ENCODE data around the gene KREMEN1. TPM values are rescaled to one million over a fixed set of nuclear protein-coding genes. Genes with fewer than 3 reads are reported as not detected.

The KREMEN1 gene
- total and polyA plus RNA-seq, 8 donors, result 5.4 to 34.5 (median 11.6) TPM

- 80 to 94% (median 85%) methylated on average over 5 of the region's 5 CpGs for WGBS, 5 donors
Observed at GRCh38 chr22:29125844-29126243, 53.0 kb downstream of the KREMEN1 start.

DNA sequence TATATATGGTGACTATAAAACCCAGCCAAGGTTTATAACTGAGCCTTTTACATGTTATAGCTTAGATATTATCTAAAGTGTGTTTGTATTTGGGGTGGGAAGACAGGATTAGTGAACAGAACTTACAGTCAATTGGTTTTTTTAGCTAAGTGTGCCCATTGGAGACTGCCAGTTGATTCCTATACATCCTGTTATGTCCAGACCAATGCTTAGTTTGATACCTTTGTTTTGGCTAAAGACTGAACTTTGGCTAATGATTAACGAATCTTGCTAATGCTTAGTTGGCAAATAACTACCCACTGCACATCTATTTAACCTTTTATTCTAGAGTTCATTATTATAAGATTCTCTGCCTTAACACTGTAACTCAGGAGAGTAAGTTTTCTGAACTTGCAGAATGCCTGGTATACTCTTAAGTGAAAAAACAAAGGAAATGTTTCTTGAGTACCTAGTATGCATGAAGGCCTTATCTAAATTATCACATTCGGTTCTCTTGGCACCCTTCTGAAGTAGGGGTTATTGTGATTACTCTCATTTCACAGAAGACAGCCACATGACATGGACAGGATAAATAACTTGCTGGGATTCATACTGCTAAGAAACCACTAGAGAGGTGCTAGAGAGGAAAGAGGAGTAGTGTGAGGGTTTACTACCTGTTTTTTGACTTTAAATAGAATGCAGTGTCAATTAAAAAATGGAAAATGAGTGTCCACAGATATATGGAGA, 54.0 kb downstream of the KREMEN1 start:
- H3K4me3 ChIP-seq, result no peak overlapping the region
- peak in 1 of 2 donors; percentile 38 for DNase-seq
- peaks cover 0 to 14% (median 13%) of the 10 kb centered on the region in 4 donors for H3K4me1 ChIP-seq
- intact Hi-C loops (cut with DNase I; ENCODE audit: low total_unique reads), result no loop called here
- H3K27me3 ChIP-seq, result no peaks in the 10 kb centered on the region
- no peaks in the 10 kb centered on the region for H3K9me3 ChIP-seq
- peaks cover 0 to 30% (median 13%) of the 10 kb centered on the region in 4 donors for H3K36me3 ChIP-seq
- no peak for TF ChIP-seq POLR2AphosphoS5 (IDR thresholded peaks at IDR 0.05)
- no peak for TF ChIP-seq EP300 (IDR thresholded peaks at IDR 0.05)
- TF ChIP-seq POLR2A (IDR thresholded peaks at IDR 0.05), result no peak
- no peak for TF ChIP-seq CTCF (IDR thresholded peaks at IDR 0.05)
- peak overlapping the region in 1 of 5 donors; percentile 30 for H3K27ac ChIP-seq
- WGBS, 5 donors, result 14 to 51% (median 30%) methylated on average over 2 of the region's 2 CpGs

More at GRCh38 chr22:29125844-29126243, 53.0 kb downstream of the KREMEN1 start:
- Histone ChIP-seq H3K4me1 (peaks cover 0 to 14% (median 13%) of the 10 kb centered on the region in 4 donors), H3K4me3 (no peak overlapping the region), H3K27ac (peak overlapping the region in 1 of 5 donors; percentile 37), H3K36me3 (peaks cover 0 to 29% (median 13%) of the 10 kb centered on the region in 4 donors), H3K27me3 (no peaks in the 10 kb centered on the region), H3K9me3 (no peaks in the 10 kb centered on the region)
- DNase-seq, result no peak
- intact Hi-C loops (cut with DNase I; ENCODE audit: low total_unique reads), result no loop called here
- TF ChIP-seq POLR2A (IDR thresholded peaks at IDR 0.05) (no peak), CTCF (IDR thresholded peaks at IDR 0.05) (no peak), EP300 (IDR thresholded peaks at IDR 0.05) (no peak), POLR2AphosphoS5 (IDR thresholded peaks at IDR 0.05) (no peak)

- no peak overlapping the region for H3K4me3 ChIP-seq
- WGBS, 5 donors, result 63 to 72% (median 69%) methylated on average over 13 of the region's 13 CpGs
- no peak for DNase-seq
- peak overlapping the region in 2 of 5 donors; percentile 19 to 52 for H3K27ac ChIP-seq
- H3K27me3 ChIP-seq, result no peaks in the 10 kb centered on the region
- H3K4me1 ChIP-seq, result peaks cover 0 to 14% (median 13%) of the 10 kb centered on the region in 4 donors
- TF ChIP-seq POLR2A (IDR thresholded peaks at IDR 0.05), result no peak
- no peak for TF ChIP-seq POLR2AphosphoS5 (IDR thresholded peaks at IDR 0.05)
- no peak for TF ChIP-seq CTCF (IDR thresholded peaks at IDR 0.05)
- no peak for TF ChIP-seq EP300 (IDR thresholded peaks at IDR 0.05)
- H3K9me3 ChIP-seq, result no peaks in the 10 kb centered on the region
- H3K36me3 ChIP-seq, result peaks cover 0 to 34% (median 20%) of the 10 kb centered on the region in 4 donors
- intact Hi-C loops (cut with DNase I; ENCODE audit: low total_unique reads), result no loop called here
Observed at GRCh38 chr22:29128891-29129807, 56.3 kb downstream of the KREMEN1 start.

DNA sequence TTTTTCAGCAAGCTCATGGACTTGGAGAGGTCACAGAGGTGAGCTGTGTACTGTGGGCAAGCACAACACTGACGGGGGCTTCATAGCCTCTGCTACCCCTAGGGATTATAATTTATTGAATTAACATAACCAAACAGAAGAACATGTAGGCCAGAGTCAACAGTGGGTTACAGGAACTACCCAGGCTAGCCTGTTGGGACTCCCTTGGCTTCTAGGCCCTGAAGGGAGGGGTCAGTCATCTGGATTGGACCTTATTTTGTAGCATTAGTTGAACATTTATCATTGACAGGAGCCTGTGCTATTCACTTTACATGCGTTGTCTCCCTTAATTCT, 56.9 kb downstream of the KREMEN1 start:
- H3K4me3 ChIP-seq, result no peak overlapping the region
- H3K27me3 ChIP-seq, result no peaks in the 10 kb centered on the region
- intact Hi-C loops (cut with DNase I; ENCODE audit: low total_unique reads), result no loop called here
- no peak for DNase-seq
- no peak for TF ChIP-seq POLR2AphosphoS5 (IDR thresholded peaks at IDR 0.05)
- TF ChIP-seq EP300 (IDR thresholded peaks at IDR 0.05), result no peak
- no peak for TF ChIP-seq POLR2A (IDR thresholded peaks at IDR 0.05)
- TF ChIP-seq CTCF (IDR thresholded peaks at IDR 0.05), result no peak
- WGBS, 5 donors, result 67 to 86% (median 73%) methylated on average over 2 of the region's 2 CpGs
- H3K4me1 ChIP-seq, result peaks cover 0 to 14% (median 13%) of the 10 kb centered on the region in 4 donors
- H3K9me3 ChIP-seq, result no peaks in the 10 kb centered on the region
- H3K27ac ChIP-seq, result peak overlapping the region in 1 of 5 donors; percentile 52
- H3K36me3 ChIP-seq, result peaks cover 0 to 38% (median 19%) of the 10 kb centered on the region in 4 donors
